AG09319 (cell line): ENCODE measurements around the gene CD200.

Experiments
- DNase-seq: peaks from one replicate; pipeline ENCODE4 v3.0.0-alpha.2; 2010; ENCODE audit warnings: low read depth; ENCODE audit errors: extremely low read depth
- TF ChIP-seq, protein P1 (sequence below): IDR thresholded peaks from 2 replicates; pipeline ENCODE4 v1.5.1; 2011; ENCODE audit warnings: low read depth, mild to moderate bottlenecking, inconsistent platforms, low read length, moderate library complexity

CD200 gene

DNA sequence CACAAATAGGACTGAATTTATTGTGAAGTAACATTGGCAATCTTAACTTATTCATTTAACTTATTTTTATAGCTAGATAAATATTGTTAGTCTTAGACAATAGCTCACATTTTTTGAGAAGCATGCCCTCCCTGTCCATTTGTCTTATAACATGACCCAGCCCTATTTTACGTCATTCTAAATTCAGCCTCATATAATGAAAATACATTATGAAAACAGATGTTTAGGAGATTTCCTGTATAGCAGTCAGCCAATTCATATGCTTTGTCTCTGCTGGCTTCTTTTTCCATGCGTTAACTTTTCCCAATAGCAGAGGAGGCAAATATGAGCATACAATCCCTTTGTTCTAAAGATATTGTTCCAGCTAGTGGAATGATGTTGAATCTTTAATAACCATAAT is 29.3 kb downstream of the CD200 start:
- no peak for DNase-seq
- TF ChIP-seq, protein P1, sequence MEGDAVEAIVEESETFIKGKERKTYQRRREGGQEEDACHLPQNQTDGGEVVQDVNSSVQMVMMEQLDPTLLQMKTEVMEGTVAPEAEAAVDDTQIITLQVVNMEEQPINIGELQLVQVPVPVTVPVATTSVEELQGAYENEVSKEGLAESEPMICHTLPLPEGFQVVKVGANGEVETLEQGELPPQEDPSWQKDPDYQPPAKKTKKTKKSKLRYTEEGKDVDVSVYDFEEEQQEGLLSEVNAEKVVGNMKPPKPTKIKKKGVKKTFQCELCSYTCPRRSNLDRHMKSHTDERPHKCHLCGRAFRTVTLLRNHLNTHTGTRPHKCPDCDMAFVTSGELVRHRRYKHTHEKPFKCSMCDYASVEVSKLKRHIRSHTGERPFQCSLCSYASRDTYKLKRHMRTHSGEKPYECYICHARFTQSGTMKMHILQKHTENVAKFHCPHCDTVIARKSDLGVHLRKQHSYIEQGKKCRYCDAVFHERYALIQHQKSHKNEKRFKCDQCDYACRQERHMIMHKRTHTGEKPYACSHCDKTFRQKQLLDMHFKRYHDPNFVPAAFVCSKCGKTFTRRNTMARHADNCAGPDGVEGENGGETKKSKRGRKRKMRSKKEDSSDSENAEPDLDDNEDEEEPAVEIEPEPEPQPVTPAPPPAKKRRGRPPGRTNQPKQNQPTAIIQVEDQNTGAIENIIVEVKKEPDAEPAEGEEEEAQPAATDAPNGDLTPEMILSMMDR = no peak

DNA sequence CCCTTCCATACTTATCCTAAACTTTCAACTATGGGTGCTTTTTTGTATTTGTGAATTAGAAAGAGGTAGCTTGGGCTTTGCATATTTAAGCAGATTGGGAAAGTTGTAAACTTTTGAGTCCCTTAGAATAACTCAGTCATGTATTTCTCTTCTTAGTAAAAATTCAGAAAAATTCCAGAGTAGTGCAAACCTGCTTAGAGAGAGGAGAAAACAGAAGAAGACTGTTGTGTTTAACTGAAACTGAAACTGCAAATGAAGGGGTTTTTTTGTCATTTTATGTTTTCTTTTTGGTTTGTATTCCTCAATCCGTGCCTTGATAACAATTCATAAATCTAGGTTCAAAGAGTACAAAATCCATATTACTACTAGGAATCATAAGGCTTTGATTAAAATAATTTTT is 31.3 kb downstream of the CD200 start:
- no peak for DNase-seq
- TF ChIP-seq, protein P1 = no peak

DNA sequence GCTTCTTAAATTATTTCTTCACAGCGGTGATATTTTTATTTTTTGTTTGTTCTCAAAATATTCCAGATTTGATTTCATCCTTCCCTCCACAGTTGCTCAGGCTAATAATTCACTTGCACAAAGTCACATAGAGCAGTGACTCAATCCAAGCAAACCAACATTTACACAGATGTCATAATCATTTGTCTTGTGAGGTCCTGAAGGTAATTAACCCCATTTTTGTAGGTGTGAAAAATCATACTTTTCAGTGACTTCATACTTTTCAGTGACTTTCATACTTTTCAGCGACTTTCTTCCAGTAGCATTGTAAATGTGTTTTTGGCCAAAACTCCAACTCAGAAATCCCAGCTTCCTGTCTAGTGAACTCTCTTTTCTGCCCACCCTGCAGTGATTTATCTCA is 32.1 kb downstream of the CD200 start:
- no peak for DNase-seq
- TF ChIP-seq, protein P1 = no peak

- no peak for DNase-seq
- TF ChIP-seq, protein P1 = no peak
Measured at GRCh38 chr3:112365636-112366035, 32.7 kb downstream of the CD200 start.

DNA sequence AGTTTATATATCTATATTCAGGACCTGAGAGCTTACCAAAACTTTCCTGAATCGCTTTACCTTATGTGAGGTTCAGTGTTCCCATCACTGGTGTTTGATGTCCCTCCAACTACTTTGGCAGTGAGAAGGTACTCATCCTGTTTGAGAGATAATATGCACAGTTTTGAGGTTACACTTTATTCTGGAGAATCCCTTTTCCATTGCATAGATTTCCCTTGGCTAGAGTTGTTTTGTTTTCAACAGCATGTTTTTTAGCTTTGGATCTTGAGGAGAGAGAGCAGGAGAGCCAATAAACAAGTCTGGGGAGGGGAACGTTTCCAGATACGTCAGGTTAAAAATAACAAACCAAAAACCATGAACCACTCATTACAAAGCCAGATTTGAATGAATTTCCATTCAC is 33.6 kb downstream of the CD200 start:
- TF ChIP-seq, protein P1 = no peak
- no peak for DNase-seq

DNA sequence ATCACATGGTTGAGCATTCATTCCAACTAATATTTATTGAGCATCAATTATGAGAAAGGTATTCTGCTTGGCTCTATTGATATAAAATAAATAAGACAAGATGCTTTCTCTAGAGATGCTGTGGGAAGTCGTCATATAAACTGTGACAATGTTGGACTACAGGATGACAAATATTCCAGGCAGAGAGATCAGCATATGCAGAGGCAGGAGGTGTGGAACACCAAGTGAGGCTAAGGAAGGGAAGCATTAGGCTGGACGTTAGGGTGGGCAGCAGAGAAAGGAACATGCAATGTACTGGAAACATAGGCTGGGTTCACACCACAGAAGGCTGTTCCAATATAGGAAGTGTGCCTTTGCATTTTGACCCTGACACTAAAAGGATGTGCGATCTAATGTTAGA is 38.6 kb downstream of the CD200 start:
- DNase-seq = no peak
- TF ChIP-seq, protein P1 = no peak

DNA sequence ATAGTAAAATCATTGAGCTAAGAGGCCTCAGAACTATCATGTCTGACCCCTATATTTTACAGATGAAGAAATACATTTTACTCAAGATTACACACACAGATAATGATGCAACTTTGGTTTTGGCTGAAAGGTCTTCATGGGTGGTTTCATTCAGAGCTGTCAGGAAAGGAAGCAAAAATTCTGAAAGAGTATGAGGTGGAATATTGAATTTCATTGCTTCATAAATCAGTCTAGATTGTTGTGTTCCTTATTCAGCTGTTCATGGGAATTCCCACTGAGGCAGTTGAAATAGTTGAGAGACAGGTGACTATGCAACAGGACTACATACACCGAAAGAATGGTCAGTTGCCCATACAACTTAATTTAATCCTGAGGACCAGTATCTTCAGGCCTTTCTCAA is 39.4 kb downstream of the CD200 start:
- no peak for DNase-seq

More for the DNA sequence above, 39.4 kb downstream of the CD200 start:
- TF ChIP-seq, protein P1 = no peak
